ENCODE measurements around the gene PODXL2. TPM values are rescaled to one million over a fixed set of nuclear protein-coding genes. Genes with fewer than 3 reads are reported as not detected.

The PODXL2 gene
- total RNA-seq, 2 donors from 2014 or later, result 8.3 to 14.2 TPM

DNA sequence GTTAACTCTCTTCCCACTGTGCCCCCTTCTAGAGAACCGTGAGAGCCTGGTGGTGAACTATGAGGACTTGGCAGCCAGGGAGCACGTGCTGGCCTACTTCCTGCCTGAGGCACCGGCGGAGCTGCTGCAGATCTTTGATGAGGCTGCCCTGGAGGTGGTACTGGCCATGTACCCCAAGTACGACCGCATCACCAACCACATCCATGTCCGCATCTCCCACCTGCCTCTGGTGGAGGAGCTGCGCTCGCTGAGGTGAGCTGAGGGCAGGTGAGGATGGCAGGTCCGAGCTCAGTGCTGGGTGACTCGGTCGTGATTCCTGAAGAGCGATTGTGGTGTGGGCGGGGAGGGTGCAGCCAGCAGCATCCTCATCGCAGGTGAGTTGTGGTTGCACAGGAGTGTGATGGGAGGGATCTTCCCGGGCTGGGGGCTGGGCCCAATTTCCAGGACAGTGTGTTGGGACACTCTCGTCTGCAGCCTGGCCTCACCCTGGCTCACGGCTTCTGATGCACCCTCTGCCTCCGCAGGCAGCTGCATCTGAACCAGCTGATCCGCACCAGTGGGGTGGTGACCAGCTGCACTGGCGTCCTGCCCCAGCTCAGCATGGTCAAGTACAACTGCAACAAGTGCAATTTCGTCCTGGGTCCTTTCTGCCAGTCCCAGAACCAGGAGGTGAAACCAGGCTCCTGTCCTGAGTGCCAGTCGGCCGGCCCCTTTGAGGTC, 22.7 kb upstream of the PODXL2 start:
- DNase-seq (no peak), ATAC-seq (no peak)
- H3K36me3 ChIP-seq (replicated peaks in 1 of 2; ENCODE audit: insufficient read depth in 1 of 2, low read depth in 2 of 2), result no peaks in the 10 kb centered on the region
- H3K4me3 ChIP-seq, result no peak overlapping the region
- no peaks in the 10 kb centered on the region for H3K4me1 ChIP-seq
- intact Hi-C loops (cut with DNase I), result no loop called here
- no peaks in the 10 kb centered on the region for H3K9me3 ChIP-seq
- H3K27ac ChIP-seq, result no peak overlapping the region
- 91% methylated on average over 17 to 24 of the region's 24 CpGs for WGBS, 2 donors
- no peak for TF ChIP-seq POLR2A (IDR thresholded peaks at IDR 0.05)
- TF ChIP-seq, protein P1, sequence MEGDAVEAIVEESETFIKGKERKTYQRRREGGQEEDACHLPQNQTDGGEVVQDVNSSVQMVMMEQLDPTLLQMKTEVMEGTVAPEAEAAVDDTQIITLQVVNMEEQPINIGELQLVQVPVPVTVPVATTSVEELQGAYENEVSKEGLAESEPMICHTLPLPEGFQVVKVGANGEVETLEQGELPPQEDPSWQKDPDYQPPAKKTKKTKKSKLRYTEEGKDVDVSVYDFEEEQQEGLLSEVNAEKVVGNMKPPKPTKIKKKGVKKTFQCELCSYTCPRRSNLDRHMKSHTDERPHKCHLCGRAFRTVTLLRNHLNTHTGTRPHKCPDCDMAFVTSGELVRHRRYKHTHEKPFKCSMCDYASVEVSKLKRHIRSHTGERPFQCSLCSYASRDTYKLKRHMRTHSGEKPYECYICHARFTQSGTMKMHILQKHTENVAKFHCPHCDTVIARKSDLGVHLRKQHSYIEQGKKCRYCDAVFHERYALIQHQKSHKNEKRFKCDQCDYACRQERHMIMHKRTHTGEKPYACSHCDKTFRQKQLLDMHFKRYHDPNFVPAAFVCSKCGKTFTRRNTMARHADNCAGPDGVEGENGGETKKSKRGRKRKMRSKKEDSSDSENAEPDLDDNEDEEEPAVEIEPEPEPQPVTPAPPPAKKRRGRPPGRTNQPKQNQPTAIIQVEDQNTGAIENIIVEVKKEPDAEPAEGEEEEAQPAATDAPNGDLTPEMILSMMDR (IDR thresholded peaks at IDR 0.05), result no peak
- H3K27me3 ChIP-seq, result no peaks in the 10 kb centered on the region

DNA sequence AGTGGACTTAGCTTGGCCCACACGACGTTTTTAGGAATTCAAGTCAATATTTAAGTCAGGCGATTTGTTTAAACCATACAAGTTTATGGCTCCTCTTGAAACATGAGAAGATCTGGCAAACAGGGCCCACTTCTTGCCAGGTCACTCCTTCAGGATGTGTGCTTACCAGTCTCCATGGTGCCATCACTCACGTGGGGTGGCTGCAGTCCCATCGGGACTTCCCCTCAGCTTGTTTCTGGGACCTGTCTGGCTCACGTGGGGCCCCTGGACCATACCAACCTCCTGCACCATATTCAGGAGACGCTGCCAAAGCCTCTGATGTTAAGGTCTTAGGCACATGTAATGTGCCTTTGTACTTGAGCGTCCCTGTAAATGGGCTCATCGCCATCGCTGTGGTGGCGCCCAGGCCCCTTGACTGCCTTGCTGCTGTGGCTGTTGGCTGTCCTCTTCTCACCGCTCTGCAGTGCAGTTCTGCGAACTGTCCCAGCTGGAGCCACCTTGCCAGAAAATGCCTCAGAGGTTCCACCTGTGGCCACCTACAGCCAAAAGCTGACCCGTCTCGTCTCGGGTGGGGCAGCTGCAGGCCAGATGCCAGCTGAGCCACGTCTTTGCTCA, 21.9 kb upstream of the PODXL2 start:
- ATAC-seq (no peak), DNase-seq (no peak)
- Histone ChIP-seq H3K27ac (no peak overlapping the region), H3K9me3 (no peaks in the 10 kb centered on the region), H3K4me1 (no peaks in the 10 kb centered on the region), H3K36me3 (replicated peaks in 1 of 2; ENCODE audit: insufficient read depth in 1 of 2, low read depth in 2 of 2) (no peaks in the 10 kb centered on the region), H3K4me3 (no peak overlapping the region), H3K27me3 (no peaks in the 10 kb centered on the region)
- intact Hi-C loops (cut with DNase I), result no loop called here
- no peak for TF ChIP-seq POLR2A (IDR thresholded peaks at IDR 0.05)
- TF ChIP-seq, protein P1 (IDR thresholded peaks at IDR 0.05), result no peak
- WGBS, 2 donors, result 87 to 94% methylated on average over 15 to 16 of the region's 17 CpGs

DNA sequence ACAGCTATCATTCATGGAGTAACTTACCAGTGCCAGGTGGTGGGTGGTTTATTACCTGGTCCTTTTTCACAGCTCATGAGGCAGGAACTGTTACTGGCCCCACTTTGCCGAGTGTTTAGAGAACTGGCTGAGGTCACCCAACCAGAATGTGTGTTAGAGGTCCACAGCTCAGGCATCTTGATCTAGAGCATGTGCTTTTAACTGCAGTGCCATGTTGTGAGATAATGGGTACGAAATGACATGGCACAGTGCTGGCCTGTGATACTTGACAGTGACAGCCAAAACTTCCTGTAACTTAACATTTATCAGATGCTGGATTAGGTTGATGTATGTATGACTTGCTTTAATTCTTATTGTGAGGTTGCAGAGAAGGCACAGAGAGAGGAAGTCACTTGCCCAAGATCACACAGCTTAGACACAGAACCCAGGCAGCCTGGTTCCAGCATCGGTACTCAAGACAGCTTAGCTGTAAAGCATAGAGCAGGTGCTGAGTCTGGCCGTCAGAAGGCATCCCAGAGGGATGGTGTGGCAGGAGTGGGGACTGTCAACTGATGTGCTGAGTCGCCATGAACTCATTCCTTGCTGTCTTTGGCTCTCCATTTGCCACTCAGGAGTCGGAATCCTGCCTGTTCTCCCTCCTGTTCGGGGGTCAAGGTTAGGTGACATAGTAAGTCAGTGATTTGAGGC, 21.2 kb upstream of the PODXL2 start:
- ATAC-seq (no peak), DNase-seq (no peak)

DNA sequence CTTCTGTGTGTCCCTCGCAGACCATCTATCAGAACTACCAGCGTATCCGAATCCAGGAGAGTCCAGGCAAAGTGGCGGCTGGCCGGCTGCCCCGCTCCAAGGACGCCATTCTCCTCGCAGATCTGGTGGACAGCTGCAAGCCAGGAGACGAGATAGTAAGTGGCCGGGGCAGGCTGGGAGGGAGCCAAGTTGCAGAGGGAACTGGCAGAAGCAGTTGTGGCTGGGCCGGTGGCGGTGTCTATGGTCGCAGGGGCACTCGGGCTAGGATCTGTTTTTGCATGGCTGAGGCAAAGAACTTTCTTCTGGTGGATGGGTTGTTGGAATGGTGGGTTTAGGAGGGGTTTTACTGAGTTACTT, 20.6 kb upstream of the PODXL2 start:
- Histone ChIP-seq H3K36me3 (replicated peaks in 1 of 2; ENCODE audit: insufficient read depth in 1 of 2, low read depth in 2 of 2) (no peaks in the 10 kb centered on the region), H3K4me1 (no peaks in the 10 kb centered on the region), H3K27me3 (no peaks in the 10 kb centered on the region), H3K4me3 (no peak overlapping the region), H3K9me3 (no peaks in the 10 kb centered on the region), H3K27ac (no peak overlapping the region)
- TF ChIP-seq, protein P1 (IDR thresholded peaks at IDR 0.05), result no peak
- no peak for TF ChIP-seq POLR2A (IDR thresholded peaks at IDR 0.05)
- WGBS, 2 donors, result 85 to 86% methylated on average over 10 to 14 of the region's 14 CpGs
- DNase-seq (no peak), ATAC-seq (no peak)
- intact Hi-C loops (cut with DNase I), result no loop called here

More for the DNA sequence above, 21.2 kb upstream of the PODXL2 start:
- no peaks in the 10 kb centered on the region for H3K36me3 ChIP-seq (replicated peaks in 1 of 2; ENCODE audit: insufficient read depth in 1 of 2, low read depth in 2 of 2)
- intact Hi-C loops (cut with DNase I), result no loop called here
- H3K9me3 ChIP-seq, result no peaks in the 10 kb centered on the region
- WGBS, 2 donors, result 86 to 89% methylated on average over 7 of the region's 7 CpGs
- H3K27ac ChIP-seq, result no peak overlapping the region
- H3K27me3 ChIP-seq, result no peaks in the 10 kb centered on the region
- no peaks in the 10 kb centered on the region for H3K4me1 ChIP-seq
- H3K4me3 ChIP-seq, result no peak overlapping the region
- no peak for TF ChIP-seq POLR2A (IDR thresholded peaks at IDR 0.05)
- TF ChIP-seq, protein P1 (IDR thresholded peaks at IDR 0.05), result no peak
